Loucy (cell line): ENCODE results near the gene EPHA5.

Source experiments
- H2AFZ ChIP-seq: fragments of 200-600 bp; sonication (generic); 2 replicates; pipeline ENCODE4 v1.6.0; 2016; ENCODE audit warnings: antibody characterized with exemption, mild to moderate bottlenecking, low read length, moderate library complexity
- H3F3A ChIP-seq: fragments of 200-600 bp; 2 replicates; pipeline ENCODE4 v1.6.0; 2016; ENCODE audit warnings: antibody characterized with exemption, low read depth, mild to moderate bottlenecking
- H3K27me3 ChIP-seq: fragments of 200-600 bp; sonication (generic); 2 replicates; pipeline ENCODE4 v1.6.1; 2014; ENCODE audit warnings: low read length, mild to moderate bottlenecking; ENCODE audit not compliant: insufficient read depth, poor library complexity, severe bottlenecking
- H3K36me3 ChIP-seq: fragments of 200-600 bp; sonication (generic); 2 replicates; pipeline ENCODE4 v1.6.1; 2016; ENCODE audit warnings: low read length; ENCODE audit not compliant: insufficient read depth
- H3K4me1 ChIP-seq: fragments of 200-600 bp; sonication (generic); 2 replicates; pipeline ENCODE4 v1.5.1; 2014; ENCODE audit warnings: low read length, mild to moderate bottlenecking; ENCODE audit not compliant: insufficient read depth, poor library complexity, severe bottlenecking
- H3K4me2 ChIP-seq: fragments of 200-600 bp; sonication (generic); 2 replicates; pipeline ENCODE4 v1.6.0; 2014; ENCODE audit warnings: antibody characterized with exemption, low read length, low read depth, mild to moderate bottlenecking; ENCODE audit not compliant: poor library complexity, severe bottlenecking
- H3K4me3 ChIP-seq: fragments of 200-600 bp; sonication (generic); 2 replicates; pipeline ENCODE4 v1.5.1; 2014; ENCODE audit warnings: low read length, mild to moderate bottlenecking, mixed read lengths; ENCODE audit not compliant: poor library complexity, severe bottlenecking
- H3K79me2 ChIP-seq: fragments of 200-600 bp; sonication (generic); 2 replicates; pipeline ENCODE4 v1.6.1; 2014; ENCODE audit warnings: low read length; ENCODE audit not compliant: insufficient read depth
- H3K9ac ChIP-seq: fragments of 200-600 bp; sonication (generic); 2 replicates; pipeline ENCODE4 v1.6.0; 2014; ENCODE audit warnings: mild to moderate bottlenecking, low read depth, low read length, moderate library complexity; ENCODE audit not compliant: poor library complexity, severe bottlenecking
- H3K9me2 ChIP-seq: fragments of 200-600 bp; sonication (generic); replicated peaks from 2 replicates; pipeline ENCODE4 v1.6.1; 2016; ENCODE audit warnings: low read depth, low read length, mixed read lengths
- H3K9me3 ChIP-seq: fragments of 200-600 bp; sonication (generic); 2 replicates; pipeline ENCODE4 v1.6.1; 2014; ENCODE audit warnings: mild to moderate bottlenecking, antibody characterized with exemption, low read length, low read depth; ENCODE audit not compliant: insufficient read depth
- H4K20me1 ChIP-seq: fragments of 200-600 bp; sonication (generic); 2 replicates; pipeline ENCODE4 v1.6.0; 2014; ENCODE audit warnings: antibody characterized with exemption, low read length, mild to moderate bottlenecking; ENCODE audit not compliant: insufficient read depth, poor library complexity, severe bottlenecking
- EZH2phosphoT487 ChIP-seq: fragments of 200-600 bp; IDR thresholded peaks from 2 replicates; pipeline ENCODE4 v1.6.1; 2018; ENCODE audit warnings: antibody characterized with exemption, mild to moderate bottlenecking, moderate library complexity, borderline replicate concordance
- TF ChIP-seq, protein P1 (sequence below): fragments of 200-600 bp; sonication (generic); conservative IDR thresholded peaks from 2 replicates; pipeline ENCODE4 v1.5.1; 2014; ENCODE audit warnings: mild to moderate bottlenecking, antibody characterized with exemption, low read length

Gene EPHA5

GRCh38 chr4:65669111-65670019 is 924 bp downstream of the EPHA5 start:
- no peak overlapping the region for H2AFZ ChIP-seq
- H3K4me2 ChIP-seq = no peak overlapping the region
- no peaks in the 10 kb centered on the region for H3K4me1 ChIP-seq
- H3K9ac ChIP-seq = no peak overlapping the region
- no peaks in the 10 kb centered on the region for H3F3A ChIP-seq
- no peaks in the 10 kb centered on the region for H3K36me3 ChIP-seq
- TF ChIP-seq, protein P1, sequence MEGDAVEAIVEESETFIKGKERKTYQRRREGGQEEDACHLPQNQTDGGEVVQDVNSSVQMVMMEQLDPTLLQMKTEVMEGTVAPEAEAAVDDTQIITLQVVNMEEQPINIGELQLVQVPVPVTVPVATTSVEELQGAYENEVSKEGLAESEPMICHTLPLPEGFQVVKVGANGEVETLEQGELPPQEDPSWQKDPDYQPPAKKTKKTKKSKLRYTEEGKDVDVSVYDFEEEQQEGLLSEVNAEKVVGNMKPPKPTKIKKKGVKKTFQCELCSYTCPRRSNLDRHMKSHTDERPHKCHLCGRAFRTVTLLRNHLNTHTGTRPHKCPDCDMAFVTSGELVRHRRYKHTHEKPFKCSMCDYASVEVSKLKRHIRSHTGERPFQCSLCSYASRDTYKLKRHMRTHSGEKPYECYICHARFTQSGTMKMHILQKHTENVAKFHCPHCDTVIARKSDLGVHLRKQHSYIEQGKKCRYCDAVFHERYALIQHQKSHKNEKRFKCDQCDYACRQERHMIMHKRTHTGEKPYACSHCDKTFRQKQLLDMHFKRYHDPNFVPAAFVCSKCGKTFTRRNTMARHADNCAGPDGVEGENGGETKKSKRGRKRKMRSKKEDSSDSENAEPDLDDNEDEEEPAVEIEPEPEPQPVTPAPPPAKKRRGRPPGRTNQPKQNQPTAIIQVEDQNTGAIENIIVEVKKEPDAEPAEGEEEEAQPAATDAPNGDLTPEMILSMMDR = no peak
- TF ChIP-seq EZH2phosphoT487 = no peak
- H3K9me3 ChIP-seq = no peaks in the 10 kb centered on the region
- H3K27me3 ChIP-seq = no peaks in the 10 kb centered on the region
- H4K20me1 ChIP-seq = no peaks in the 10 kb centered on the region
- H3K9me2 ChIP-seq = no peaks in the 10 kb centered on the region
- no peaks in the 10 kb centered on the region for H3K79me2 ChIP-seq
- H3K4me3 ChIP-seq = no peak overlapping the region

DNA sequence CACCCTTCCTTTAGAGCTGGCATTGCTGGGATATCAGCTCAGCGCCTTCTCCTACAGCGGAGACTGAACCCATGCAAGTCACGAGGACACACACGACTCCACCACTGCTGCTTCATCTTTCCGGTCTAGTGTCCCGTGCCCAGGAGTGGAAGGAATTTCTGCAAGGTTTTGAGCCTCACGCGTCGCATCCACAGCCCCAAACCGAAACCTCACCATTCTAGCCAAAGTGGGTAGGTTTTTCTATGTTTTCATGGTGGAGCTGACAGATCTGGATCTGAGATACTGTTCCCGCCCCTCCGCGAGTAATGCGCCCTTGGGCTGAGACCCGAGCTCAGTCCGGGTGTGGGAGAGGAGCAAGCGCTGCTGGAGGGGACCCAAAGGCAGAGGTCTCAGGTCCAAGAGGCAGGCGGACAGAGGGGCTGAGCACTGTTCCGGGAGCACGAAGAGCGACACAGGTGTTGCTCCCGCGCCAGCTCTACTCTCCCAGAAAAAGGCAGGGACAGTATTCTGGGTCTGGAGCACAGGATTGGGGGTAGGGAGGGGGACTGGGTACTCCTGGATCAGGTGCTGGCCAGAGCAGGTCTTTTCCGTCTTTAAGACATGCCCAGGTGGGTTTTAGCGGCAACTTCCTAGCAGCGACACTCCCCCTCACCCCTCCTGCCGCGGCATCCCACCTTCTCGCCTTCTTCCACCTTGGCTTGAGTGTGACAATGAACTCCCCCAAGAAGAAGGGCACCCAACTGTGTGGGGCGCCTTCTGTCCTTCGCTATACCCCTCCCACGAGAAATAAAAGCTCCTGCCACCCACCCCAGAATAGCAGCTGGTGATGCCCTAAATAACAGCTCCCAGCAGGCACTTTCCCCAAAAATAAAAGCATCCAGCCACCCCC is 1.8 kb downstream of the EPHA5 start:
- H2AFZ ChIP-seq = no peak overlapping the region
- no peak for TF ChIP-seq EZH2phosphoT487
- TF ChIP-seq, protein P1 = no peak
- no peak overlapping the region for H3K4me3 ChIP-seq

DNA sequence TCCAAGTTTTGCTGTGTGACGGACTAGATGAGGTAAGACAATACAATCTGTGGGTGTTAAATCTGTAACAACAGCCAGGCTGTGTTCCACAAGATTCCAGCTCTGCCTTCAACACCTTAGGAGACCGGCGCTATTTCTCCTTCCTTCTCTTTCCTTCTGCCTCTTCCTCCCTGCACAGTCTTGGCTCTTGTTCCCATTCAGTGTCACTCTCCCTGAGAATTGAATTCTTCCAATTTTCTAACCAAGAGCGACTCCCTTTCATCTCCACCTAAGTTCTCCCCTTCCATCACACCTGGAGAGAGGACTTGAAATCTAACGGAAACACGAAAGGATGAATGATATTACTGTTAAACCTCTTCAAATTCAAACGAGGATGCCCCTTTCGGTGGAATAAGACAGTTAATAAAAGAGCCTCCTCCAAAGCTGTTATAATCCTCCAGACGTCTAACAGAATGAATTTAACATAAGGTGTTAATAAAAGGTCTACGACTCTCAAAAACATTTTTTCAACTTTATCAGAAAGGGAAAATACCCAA is 2.7 kb downstream of the EPHA5 start:
- H3K4me2 ChIP-seq = no peak overlapping the region
- H3F3A ChIP-seq = no peaks in the 10 kb centered on the region
- no peaks in the 10 kb centered on the region for H3K36me3 ChIP-seq
- H3K79me2 ChIP-seq = no peaks in the 10 kb centered on the region
- H3K9me2 ChIP-seq = no peaks in the 10 kb centered on the region
- no peak overlapping the region for H3K9ac ChIP-seq
- no peaks in the 10 kb centered on the region for H3K9me3 ChIP-seq
- H3K27me3 ChIP-seq = no peaks in the 10 kb centered on the region
- no peak overlapping the region for H3K4me3 ChIP-seq
- H2AFZ ChIP-seq = no peak overlapping the region
- TF ChIP-seq, protein P1 = no peak
- no peak for TF ChIP-seq EZH2phosphoT487
- no peaks in the 10 kb centered on the region for H3K4me1 ChIP-seq
- H4K20me1 ChIP-seq = no peaks in the 10 kb centered on the region

More for the DNA sequence above, 1.8 kb downstream of the EPHA5 start:
- Histone ChIP-seq H3K36me3 (no peaks in the 10 kb centered on the region), H3K9me3 (no peaks in the 10 kb centered on the region), H3K9ac (no peak overlapping the region), H3K9me2 (no peaks in the 10 kb centered on the region), H3K79me2 (no peaks in the 10 kb centered on the region), H3K4me2 (no peak overlapping the region), H3F3A (no peaks in the 10 kb centered on the region), H3K4me1 (no peaks in the 10 kb centered on the region), H4K20me1 (no peaks in the 10 kb centered on the region), H3K27me3 (no peaks in the 10 kb centered on the region)
